Body of pancreas (tissue), 4 donors: ENCODE data around the gene GRIP2. TPM values are rescaled to one million over a fixed set of nuclear protein-coding genes. Genes with fewer than 3 reads are reported as not detected.

Experiments used
- ATAC-seq: fragments of 150-250 bp; one replicate; pipeline ENCODE4 v1.9.1; 2016
- DNase-seq, 4 donors: peaks; one replicate each; pipeline ENCODE4 v3.0.0-alpha.2; 2019
- H3K27ac ChIP-seq, 4 donors: fragments of 200-600 bp; sonication (generic); 1 replicate in 3 of 4; 2 replicates in 1 of 4; pipeline versions ENCODE4 v1.5.1 to v1.6.1; 2016 to 2019; ENCODE audit warnings: mild to moderate bottlenecking in 1 of 4, mixed read lengths in 1 of 4, moderate library complexity in 1 of 4
- H3K27me3 ChIP-seq, 2 donors: fragments of 200-600 bp; sonication (generic); one replicate each; pipeline ENCODE4 v1.6.0; 2016; ENCODE audit warnings: mild to moderate bottlenecking in 1 of 2
- H3K36me3 ChIP-seq, 2 donors: fragments of 200-600 bp; sonication (generic); replicated peaks in 1 of 2; 2 replicates each; pipeline ENCODE4 v1.5.1; 2016; ENCODE audit warnings: low read depth in 2 of 2; ENCODE audit not compliant: insufficient read depth in 1 of 2
- H3K4me1 ChIP-seq: fragments of 200-600 bp; sonication (generic); one replicate; pipeline ENCODE4 v1.6.0; 2016
- H3K4me3 ChIP-seq, 2 donors: fragments of 200-600 bp; sonication (generic); 1 replicate in 1 of 2; 2 replicates in 1 of 2; pipeline ENCODE4 v1.5.1; 2016 to 2019
- H3K9me3 ChIP-seq, 3 donors: fragments of 200-600 bp; sonication (generic); 1 replicate in 2 of 3; 2 replicates in 1 of 3; pipeline ENCODE4 v1.5.1; 2016
- CTCF ChIP-seq, 7 experiments: fragments of 450-650 bp in 4 of 7; fragments of 200-600 bp in 3 of 7; sonication (generic) in 3 of 7; IDR thresholded peaks; one replicate each; pipeline ENCODE4 v1.5.1; 2016 to 2019; ENCODE audit warnings: antibody characterized with exemption in 7 of 7
- POLR2A ChIP-seq, 3 donors: fragments of 450-650 bp; IDR thresholded peaks; one replicate each; pipeline ENCODE4 v1.6.1; 2016; ENCODE audit warnings: antibody characterized with exemption in 3 of 3, mild to moderate bottlenecking in 2 of 3
- WGBS, 2 donors: methylation state at CpG; one replicate each; pipeline ENCODE4 v1.1.5; 2017; 5-methylcytosine and 5-hydroxymethylcytosine counted together
- intact Hi-C: fragments of 100-400 bp; cut with DNase I; formaldehyde crosslinking; loops from one replicate; pipeline ENCODE4 v1.15.1; 2023
- total RNA-seq, 2 donors: library from RNA; depleted of rRNA; stranded (reverse); fragments of >200 nt; gene quantifications; one replicate each; pipeline ENCODE4 v1.1.0, GENCODE V29; 2016

The GRIP2 gene
- total RNA-seq, 2 donors from 2014 or later = 0.26 to 0.99 TPM

DNA sequence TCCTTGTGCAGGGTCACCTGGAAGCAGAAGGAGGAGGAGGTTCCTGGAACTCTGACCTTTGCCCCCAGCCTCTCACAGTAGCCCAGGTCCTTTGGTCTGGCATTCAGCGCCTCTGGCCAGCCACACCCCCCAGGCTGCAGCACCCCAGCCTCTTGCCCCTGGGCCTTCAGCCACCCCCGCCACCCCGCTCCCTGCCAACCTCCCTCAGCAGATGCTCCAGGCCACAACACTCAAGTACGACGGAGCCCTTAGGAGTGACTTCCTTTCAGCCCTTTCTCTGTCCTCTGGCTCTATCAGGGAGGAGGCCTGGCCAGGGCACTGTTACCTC lies 45.2 kb downstream of the GRIP2 start:
- ATAC-seq = no peak
- TF ChIP-seq CTCF (IDR thresholded peaks at IDR 0.05) (no peak), POLR2A (IDR thresholded peaks at IDR 0.05) (no peak)
- no peaks in the 10 kb centered on the region for H3K4me1 ChIP-seq
- 73 to 78% methylated on average over 5 of the region's 5 CpGs for WGBS, 2 donors
- no peak for DNase-seq
- H3K27ac ChIP-seq = no peak overlapping the region
- no peaks in the 10 kb centered on the region for H3K9me3 ChIP-seq
- H3K36me3 ChIP-seq = no peaks in the 10 kb centered on the region
- no peaks in the 10 kb centered on the region for H3K27me3 ChIP-seq
- intact Hi-C loops = no loop called here
- no peak overlapping the region for H3K4me3 ChIP-seq

- ATAC-seq = no peak
- WGBS, 2 donors = 69 to 79% methylated on average over 8 to 16 of the region's 17 CpGs
- no peak for TF ChIP-seq POLR2A (IDR thresholded peaks at IDR 0.05)
- no peak for TF ChIP-seq CTCF (IDR thresholded peaks at IDR 0.05)
These were observed 45.7 kb downstream of the GRIP2 start for GRCh38 chr3:14494279-14494972.

GRCh38 chr3:14492948-14493881 lies 46.9 kb downstream of the GRIP2 start:
- ATAC-seq = no peak
- intact Hi-C loops = no loop called here
- 83 to 87% methylated on average over 18 to 31 of the region's 31 CpGs for WGBS, 2 donors
- no peak for TF ChIP-seq POLR2A (IDR thresholded peaks at IDR 0.05)
- no peak for TF ChIP-seq CTCF (IDR thresholded peaks at IDR 0.05)
- no peak for DNase-seq
- H3K27me3 ChIP-seq = no peaks in the 10 kb centered on the region
- no peak overlapping the region for H3K4me3 ChIP-seq
- H3K36me3 ChIP-seq = no peaks in the 10 kb centered on the region
- H3K4me1 ChIP-seq = no peaks in the 10 kb centered on the region
- H3K27ac ChIP-seq = no peak overlapping the region
- no peaks in the 10 kb centered on the region for H3K9me3 ChIP-seq

More at GRCh38 chr3:14494279-14494972, 45.7 kb downstream of the GRIP2 start:
- Histone ChIP-seq H3K9me3 (no peaks in the 10 kb centered on the region), H3K27ac (no peak overlapping the region), H3K4me1 (no peaks in the 10 kb centered on the region), H3K4me3 (no peak overlapping the region), H3K36me3 (no peaks in the 10 kb centered on the region), H3K27me3 (no peaks in the 10 kb centered on the region)
- intact Hi-C loops = no loop called here
- DNase-seq = no peak

- Histone ChIP-seq H3K4me1 (no peaks in the 10 kb centered on the region), H3K27ac (no peak overlapping the region), H3K36me3 (no peaks in the 10 kb centered on the region), H3K27me3 (no peaks in the 10 kb centered on the region), H3K9me3 (no peaks in the 10 kb centered on the region), H3K4me3 (no peak overlapping the region)
- 68 to 80% methylated on average over 11 to 17 of the region's 17 CpGs for WGBS, 2 donors
- no peak for DNase-seq
- intact Hi-C loops = no loop called here
- no peak for ATAC-seq
- TF ChIP-seq CTCF (IDR thresholded peaks at IDR 0.05) (no peak), POLR2A (IDR thresholded peaks at IDR 0.05) (no peak)
These were observed 48.5 kb downstream of the GRIP2 start for GRCh38 chr3:14491396-14492190.
